HEK293 (cell line): ENCODE data around the gene HOXB8.
A peak's percentile ranks its signal among the peaks of the same experiment; 100 is the strongest.

ENCODE experiments used
- IKZF3 ChIP-seq: fragments of 450-650 bp; IDR thresholded peaks from 2 replicates; pipeline ENCODE4 v1.5.0; 2018; ENCODE audit warnings: missing biosample characterization, mild to moderate bottlenecking, missing genetic modification characterization, moderate library complexity
- KLF16 ChIP-seq: fragments of 450-650 bp; formaldehyde crosslinking; IDR thresholded peaks from 2 replicates; pipeline ENCODE4 v1.5.1; 2017; ENCODE audit warnings: missing biosample characterization, missing genetic modification characterization
- SALL2 ChIP-seq: fragments of 450-650 bp; formaldehyde crosslinking; IDR thresholded peaks from 2 replicates; pipeline ENCODE4 v1.5.0; 2017; ENCODE audit warnings: missing biosample characterization, mild to moderate bottlenecking, missing genetic modification characterization, borderline replicate concordance
- ZBTB11 ChIP-seq: fragments of 450-650 bp; formaldehyde crosslinking; conservative IDR thresholded peaks from 2 replicates; pipeline ENCODE4 v1.5.1; 2016; ENCODE audit warnings: low read depth, missing biosample characterization, missing genetic modification characterization
- ZFHX2 ChIP-seq: fragments of 450-650 bp; formaldehyde crosslinking; conservative IDR thresholded peaks from 2 replicates; pipeline ENCODE4 v1.5.1; 2016; ENCODE audit warnings: missing biosample characterization, missing genetic modification characterization
- ZNF114 ChIP-seq: fragments of 450-650 bp; formaldehyde crosslinking; IDR thresholded peaks from 2 replicates; pipeline ENCODE4 v1.5.0; 2017; ENCODE audit warnings: missing biosample characterization, missing genetic modification characterization
- ZNF155 ChIP-seq: fragments of 450-650 bp; formaldehyde crosslinking; IDR thresholded peaks from 2 replicates; pipeline ENCODE4 v1.5.1; 2016; ENCODE audit warnings: missing biosample characterization, missing genetic modification characterization
- ZNF157 ChIP-seq: fragments of 450-650 bp; formaldehyde crosslinking; IDR thresholded peaks from 2 replicates; pipeline ENCODE4 v1.5.1; 2016; ENCODE audit warnings: missing biosample characterization, missing genetic modification characterization
- ZNF23 ChIP-seq: fragments of 450-650 bp; formaldehyde crosslinking; IDR thresholded peaks from 2 replicates; pipeline ENCODE4 v1.5.1; 2016; ENCODE audit warnings: missing biosample characterization, missing genetic modification characterization, borderline replicate concordance
- ZNF239 ChIP-seq: fragments of 450-650 bp; formaldehyde crosslinking; IDR thresholded peaks from 2 replicates; pipeline ENCODE4 v1.5.1; 2016; ENCODE audit warnings: missing biosample characterization, missing genetic modification characterization
- ZNF311 ChIP-seq: fragments of 450-650 bp; formaldehyde crosslinking; IDR thresholded peaks from 2 replicates; pipeline ENCODE4 v1.5.1; 2017; ENCODE audit warnings: missing biosample characterization, missing genetic modification characterization, borderline replicate concordance
- ZNF341 ChIP-seq: fragments of 450-650 bp; formaldehyde crosslinking; IDR thresholded peaks from 2 replicates; pipeline ENCODE4; 2016; ENCODE audit warnings: low read depth, missing biosample characterization, missing genetic modification characterization
- ZNF514 ChIP-seq: fragments of 450-650 bp; formaldehyde crosslinking; IDR thresholded peaks from 2 replicates; pipeline ENCODE4 v1.5.1; 2016; ENCODE audit warnings: missing biosample characterization, missing genetic modification characterization
- ZNF521 ChIP-seq: fragments of 450-650 bp; formaldehyde crosslinking; IDR thresholded peaks from 2 replicates; pipeline ENCODE4 v1.5.1; 2017; ENCODE audit warnings: missing biosample characterization, mild to moderate bottlenecking, missing genetic modification characterization
- ZNF571 ChIP-seq: fragments of 450-650 bp; formaldehyde crosslinking; IDR thresholded peaks from 2 replicates; pipeline ENCODE4 v1.5.0; 2017; ENCODE audit warnings: missing biosample characterization, missing genetic modification characterization
- ZNF596 ChIP-seq: fragments of 450-650 bp; IDR thresholded peaks from 2 replicates; pipeline ENCODE4 v1.5.0; 2018; ENCODE audit warnings: missing biosample characterization, mild to moderate bottlenecking, missing genetic modification characterization, moderate library complexity
- ZNF664 ChIP-seq: fragments of 450-650 bp; formaldehyde crosslinking; IDR thresholded peaks from 2 replicates; pipeline ENCODE4 v1.5.1; 2016; ENCODE audit warnings: missing biosample characterization, missing genetic modification characterization
- ZNF701 ChIP-seq: fragments of 450-650 bp; formaldehyde crosslinking; IDR thresholded peaks from 2 replicates; pipeline ENCODE4 v1.5.1; 2016; ENCODE audit warnings: missing biosample characterization, missing genetic modification characterization
- ZNF704 ChIP-seq: fragments of 450-650 bp; formaldehyde crosslinking; IDR thresholded peaks from 2 replicates; pipeline ENCODE4 v1.5.1; 2016; ENCODE audit warnings: missing biosample characterization, missing genetic modification characterization
- ZNF843 ChIP-seq: fragments of 450-650 bp; formaldehyde crosslinking; IDR thresholded peaks from 2 replicates; pipeline ENCODE4 v1.5.1; 2016; ENCODE audit warnings: missing biosample characterization, missing genetic modification characterization
- ZSCAN16 ChIP-seq: fragments of 450-650 bp; formaldehyde crosslinking; IDR thresholded peaks from 2 replicates; pipeline ENCODE4 v1.5.1; 2016; ENCODE audit warnings: missing biosample characterization, missing genetic modification characterization
- TF ChIP-seq, protein P1 (sequence below): fragments of 450-650 bp; formaldehyde crosslinking; IDR thresholded peaks from 2 replicates; pipeline ENCODE4 v1.5.1; 2016; ENCODE audit warnings: missing biosample characterization, missing genetic modification characterization
- TF ChIP-seq, protein P2 (sequence below): fragments of 450-650 bp; formaldehyde crosslinking; IDR thresholded peaks from 2 replicates; pipeline ENCODE4 v1.5.1; 2016; ENCODE audit warnings: missing biosample characterization, missing genetic modification characterization
- TF ChIP-seq, protein P3 (sequence below): fragments of 450-650 bp; formaldehyde crosslinking; IDR thresholded peaks from 2 replicates; pipeline ENCODE4 v1.5.1; 2016; ENCODE audit warnings: missing biosample characterization, missing genetic modification characterization
- TF ChIP-seq, protein P4 (sequence below): fragments of 450-650 bp; formaldehyde crosslinking; IDR thresholded peaks from 2 replicates; pipeline ENCODE4 v1.5.1; 2017; ENCODE audit warnings: missing biosample characterization, missing genetic modification characterization

The HOXB8 gene

GRCh38 chr17:48626245-48627117 is 11.4 kb upstream of the HOXB8 start, which contains the start of gene HOXB9 (continued):
- TF ChIP-seq, protein P1, sequence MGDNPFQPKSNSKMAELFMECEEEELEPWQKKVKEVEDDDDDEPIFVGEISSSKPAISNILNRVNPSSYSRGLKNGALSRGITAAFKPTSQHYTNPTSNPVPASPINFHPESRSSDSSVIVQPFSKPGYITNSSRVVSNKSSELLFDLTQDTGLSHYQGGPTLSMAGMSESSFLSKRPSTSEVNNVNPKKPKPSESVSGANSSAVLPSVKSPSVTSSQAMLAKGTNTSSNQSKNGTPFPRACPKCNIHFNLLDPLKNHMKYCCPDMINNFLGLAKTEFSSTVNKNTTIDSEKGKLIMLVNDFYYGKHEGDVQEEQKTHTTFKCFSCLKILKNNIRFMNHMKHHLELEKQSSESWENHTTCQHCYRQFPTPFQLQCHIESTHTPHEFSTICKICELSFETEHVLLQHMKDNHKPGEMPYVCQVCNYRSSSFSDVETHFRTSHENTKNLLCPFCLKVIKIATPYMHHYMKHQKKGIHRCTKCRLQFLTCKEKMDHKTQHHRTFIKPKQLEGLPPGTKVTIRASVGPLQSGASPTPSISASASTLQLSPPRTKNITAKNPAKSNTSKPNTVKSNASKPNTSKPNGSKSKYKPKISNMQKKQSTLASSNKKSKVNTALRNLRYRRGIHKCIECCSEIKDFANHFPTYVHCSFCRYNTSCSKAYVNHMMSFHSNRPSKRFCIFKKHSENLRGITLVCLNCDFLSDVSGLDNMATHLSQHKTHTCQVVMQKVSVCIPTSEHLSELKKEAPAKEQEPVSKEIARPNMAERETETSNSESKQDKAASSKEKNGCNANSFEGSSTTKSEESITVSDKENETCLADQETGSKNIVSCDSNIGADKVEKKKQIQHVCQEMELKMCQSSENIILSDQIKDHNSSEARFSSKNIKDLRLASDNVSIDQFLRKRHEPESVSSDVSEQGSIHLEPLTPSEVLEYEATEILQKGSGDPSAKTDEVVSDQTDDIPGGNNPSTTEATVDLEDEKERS (tag by site-specific recombination): no peak
- peak; percentile 90 for TF ChIP-seq KLF16 (tag by site-specific recombination)
- TF ChIP-seq ZFHX2 (tag by site-specific recombination): peak; percentile 98
- no peak for TF ChIP-seq ZSCAN16 (tag by site-specific recombination)
- no peak for TF ChIP-seq ZNF157 (tag by site-specific recombination)
- no peak for TF ChIP-seq ZNF311 (tag by site-specific recombination)
- TF ChIP-seq ZNF23 (tag by site-specific recombination): no peak
- TF ChIP-seq ZNF596 (tag by site-specific recombination): peak; percentile 5; the same call in 1 of the 2 replicates
- TF ChIP-seq, protein P2, sequence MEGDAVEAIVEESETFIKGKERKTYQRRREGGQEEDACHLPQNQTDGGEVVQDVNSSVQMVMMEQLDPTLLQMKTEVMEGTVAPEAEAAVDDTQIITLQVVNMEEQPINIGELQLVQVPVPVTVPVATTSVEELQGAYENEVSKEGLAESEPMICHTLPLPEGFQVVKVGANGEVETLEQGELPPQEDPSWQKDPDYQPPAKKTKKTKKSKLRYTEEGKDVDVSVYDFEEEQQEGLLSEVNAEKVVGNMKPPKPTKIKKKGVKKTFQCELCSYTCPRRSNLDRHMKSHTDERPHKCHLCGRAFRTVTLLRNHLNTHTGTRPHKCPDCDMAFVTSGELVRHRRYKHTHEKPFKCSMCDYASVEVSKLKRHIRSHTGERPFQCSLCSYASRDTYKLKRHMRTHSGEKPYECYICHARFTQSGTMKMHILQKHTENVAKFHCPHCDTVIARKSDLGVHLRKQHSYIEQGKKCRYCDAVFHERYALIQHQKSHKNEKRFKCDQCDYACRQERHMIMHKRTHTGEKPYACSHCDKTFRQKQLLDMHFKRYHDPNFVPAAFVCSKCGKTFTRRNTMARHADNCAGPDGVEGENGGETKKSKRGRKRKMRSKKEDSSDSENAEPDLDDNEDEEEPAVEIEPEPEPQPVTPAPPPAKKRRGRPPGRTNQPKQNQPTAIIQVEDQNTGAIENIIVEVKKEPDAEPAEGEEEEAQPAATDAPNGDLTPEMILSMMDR (tag by site-specific recombination): no peak
- no peak for TF ChIP-seq ZNF704
- no peak for TF ChIP-seq ZNF701 (tag by site-specific recombination)
- TF ChIP-seq ZNF514 (tag by site-specific recombination): no peak
- peak; percentile 78 for TF ChIP-seq ZBTB11 (tag by site-specific recombination)
- TF ChIP-seq ZNF664 (tag by site-specific recombination): no peak
- peak; percentile 96 for TF ChIP-seq ZNF341
- TF ChIP-seq ZNF521 (tag by site-specific recombination): no peak
- no peak for TF ChIP-seq ZNF571 (tag by site-specific recombination)
- TF ChIP-seq ZNF843: peak; percentile 92
- TF ChIP-seq, protein P3, sequence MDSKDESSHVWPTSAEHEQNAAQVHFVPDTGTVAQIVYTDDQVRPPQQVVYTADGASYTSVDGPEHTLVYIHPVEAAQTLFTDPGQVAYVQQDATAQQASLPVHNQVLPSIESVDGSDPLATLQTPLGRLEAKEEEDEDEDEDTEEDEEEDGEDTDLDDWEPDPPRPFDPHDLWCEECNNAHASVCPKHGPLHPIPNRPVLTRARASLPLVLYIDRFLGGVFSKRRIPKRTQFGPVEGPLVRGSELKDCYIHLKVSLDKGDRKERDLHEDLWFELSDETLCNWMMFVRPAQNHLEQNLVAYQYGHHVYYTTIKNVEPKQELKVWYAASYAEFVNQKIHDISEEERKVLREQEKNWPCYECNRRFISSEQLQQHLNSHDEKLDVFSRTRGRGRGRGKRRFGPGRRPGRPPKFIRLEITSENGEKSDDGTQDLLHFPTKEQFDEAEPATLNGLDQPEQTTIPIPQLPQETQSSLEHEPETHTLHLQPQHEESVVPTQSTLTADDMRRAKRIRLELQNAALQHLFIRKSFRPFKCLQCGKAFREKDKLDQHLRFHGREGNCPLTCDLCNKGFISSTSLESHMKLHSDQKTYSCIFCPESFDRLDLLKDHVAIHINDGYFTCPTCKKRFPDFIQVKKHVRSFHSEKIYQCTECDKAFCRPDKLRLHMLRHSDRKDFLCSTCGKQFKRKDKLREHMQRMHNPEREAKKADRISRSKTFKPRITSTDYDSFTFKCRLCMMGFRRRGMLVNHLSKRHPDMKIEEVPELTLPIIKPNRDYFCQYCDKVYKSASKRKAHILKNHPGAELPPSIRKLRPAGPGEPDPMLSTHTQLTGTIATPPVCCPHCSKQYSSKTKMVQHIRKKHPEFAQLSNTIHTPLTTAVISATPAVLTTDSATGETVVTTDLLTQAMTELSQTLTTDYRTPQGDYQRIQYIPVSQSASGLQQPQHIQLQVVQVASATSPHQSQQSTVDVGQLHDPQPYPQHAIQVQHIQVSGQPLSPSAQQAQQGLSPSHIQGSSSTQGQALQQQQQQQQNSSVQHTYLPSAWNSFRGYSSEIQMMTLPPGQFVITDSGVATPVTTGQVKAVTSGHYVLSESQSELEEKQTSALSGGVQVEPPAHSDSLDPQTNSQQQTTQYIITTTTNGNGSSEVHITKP (tag by site-specific recombination): peak; percentile 71
- peak; percentile 86 for TF ChIP-seq IKZF3 (tag by site-specific recombination)
- TF ChIP-seq ZNF114: no peak
- TF ChIP-seq ZNF239 (tag by site-specific recombination): no peak
- no peak for TF ChIP-seq SALL2 (tag by site-specific recombination)
- no peak for TF ChIP-seq ZNF155 (tag by site-specific recombination)
- TF ChIP-seq, protein P4, sequence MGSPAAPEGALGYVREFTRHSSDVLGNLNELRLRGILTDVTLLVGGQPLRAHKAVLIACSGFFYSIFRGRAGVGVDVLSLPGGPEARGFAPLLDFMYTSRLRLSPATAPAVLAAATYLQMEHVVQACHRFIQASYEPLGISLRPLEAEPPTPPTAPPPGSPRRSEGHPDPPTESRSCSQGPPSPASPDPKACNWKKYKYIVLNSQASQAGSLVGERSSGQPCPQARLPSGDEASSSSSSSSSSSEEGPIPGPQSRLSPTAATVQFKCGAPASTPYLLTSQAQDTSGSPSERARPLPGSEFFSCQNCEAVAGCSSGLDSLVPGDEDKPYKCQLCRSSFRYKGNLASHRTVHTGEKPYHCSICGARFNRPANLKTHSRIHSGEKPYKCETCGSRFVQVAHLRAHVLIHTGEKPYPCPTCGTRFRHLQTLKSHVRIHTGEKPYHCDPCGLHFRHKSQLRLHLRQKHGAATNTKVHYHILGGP (tag by site-specific recombination): no peak
